ENCODE data around the gene SRGN.
A peak's percentile ranks its signal among the peaks of the same experiment; 100 is the strongest.

The SRGN gene

DNA sequence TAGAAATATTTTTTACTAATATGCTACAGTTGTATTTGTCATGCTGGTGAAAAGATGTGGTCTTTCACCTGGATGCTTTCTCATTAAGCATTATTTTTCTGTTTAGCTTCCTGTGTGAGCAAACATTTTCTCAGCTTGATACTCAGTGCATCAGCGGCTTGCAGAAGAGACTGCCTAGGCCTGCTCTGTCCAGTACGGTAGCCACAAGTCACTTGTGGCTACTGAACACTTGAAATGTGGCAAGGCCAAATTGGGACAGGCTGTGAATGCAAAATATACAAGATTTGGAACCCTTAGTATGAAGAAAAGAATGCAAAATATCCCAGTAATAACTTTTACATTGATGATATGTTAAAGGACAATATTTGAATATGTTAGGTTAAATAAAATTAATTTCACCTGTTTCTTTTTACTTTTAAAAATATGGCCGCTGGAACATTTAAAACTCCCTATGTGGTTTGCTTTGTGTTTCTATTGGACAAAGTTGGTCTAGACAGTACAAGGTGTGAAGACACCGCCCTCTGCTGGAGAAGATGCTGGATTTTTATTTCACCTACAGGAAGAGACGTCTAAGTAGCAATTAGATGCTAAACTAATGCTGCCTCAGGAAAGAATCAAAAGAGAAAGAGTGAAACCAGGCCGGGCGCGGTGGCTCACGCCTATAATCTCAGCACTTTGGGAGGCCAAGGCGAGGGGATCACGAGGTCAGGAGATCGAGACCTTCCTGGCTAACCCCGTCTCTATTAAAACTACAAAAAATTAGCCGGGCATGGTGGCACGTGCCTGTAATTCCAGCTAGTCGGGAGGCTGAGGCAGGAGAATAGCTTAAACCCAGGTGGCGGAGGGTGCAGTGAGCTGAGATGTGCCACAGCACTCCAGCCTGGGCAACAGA is 5.3 kb downstream of the SRGN start:
- DNase-seq (ENCODE audit: low spot score) (no peak), ATAC-seq (ENCODE audit: low read depth) (peak; percentile 89)
- peaks cover 4% of the 10 kb centered on the region for H3K4me1 ChIP-seq (ENCODE audit: insufficient read depth, poor library complexity, severe bottlenecking)
- H3K9me3 ChIP-seq (ENCODE audit: severe bottlenecking): no peaks in the 10 kb centered on the region
- TF ChIP-seq, protein P1, sequence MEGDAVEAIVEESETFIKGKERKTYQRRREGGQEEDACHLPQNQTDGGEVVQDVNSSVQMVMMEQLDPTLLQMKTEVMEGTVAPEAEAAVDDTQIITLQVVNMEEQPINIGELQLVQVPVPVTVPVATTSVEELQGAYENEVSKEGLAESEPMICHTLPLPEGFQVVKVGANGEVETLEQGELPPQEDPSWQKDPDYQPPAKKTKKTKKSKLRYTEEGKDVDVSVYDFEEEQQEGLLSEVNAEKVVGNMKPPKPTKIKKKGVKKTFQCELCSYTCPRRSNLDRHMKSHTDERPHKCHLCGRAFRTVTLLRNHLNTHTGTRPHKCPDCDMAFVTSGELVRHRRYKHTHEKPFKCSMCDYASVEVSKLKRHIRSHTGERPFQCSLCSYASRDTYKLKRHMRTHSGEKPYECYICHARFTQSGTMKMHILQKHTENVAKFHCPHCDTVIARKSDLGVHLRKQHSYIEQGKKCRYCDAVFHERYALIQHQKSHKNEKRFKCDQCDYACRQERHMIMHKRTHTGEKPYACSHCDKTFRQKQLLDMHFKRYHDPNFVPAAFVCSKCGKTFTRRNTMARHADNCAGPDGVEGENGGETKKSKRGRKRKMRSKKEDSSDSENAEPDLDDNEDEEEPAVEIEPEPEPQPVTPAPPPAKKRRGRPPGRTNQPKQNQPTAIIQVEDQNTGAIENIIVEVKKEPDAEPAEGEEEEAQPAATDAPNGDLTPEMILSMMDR (IDR thresholded peaks at IDR 0.05; ENCODE audit: poor library complexity, severe bottlenecking): peak; percentile 91
- H3K4me3 ChIP-seq (ENCODE audit: severe bottlenecking): no peak overlapping the region
- H3K27ac ChIP-seq (ENCODE audit: poor library complexity, severe bottlenecking): no peak overlapping the region
- H3K27me3 ChIP-seq (ENCODE audit: insufficient read depth, poor library complexity, severe bottlenecking): no peaks in the 10 kb centered on the region
- H3K36me3 ChIP-seq (ENCODE audit: low read depth): no peaks in the 10 kb centered on the region

DNA sequence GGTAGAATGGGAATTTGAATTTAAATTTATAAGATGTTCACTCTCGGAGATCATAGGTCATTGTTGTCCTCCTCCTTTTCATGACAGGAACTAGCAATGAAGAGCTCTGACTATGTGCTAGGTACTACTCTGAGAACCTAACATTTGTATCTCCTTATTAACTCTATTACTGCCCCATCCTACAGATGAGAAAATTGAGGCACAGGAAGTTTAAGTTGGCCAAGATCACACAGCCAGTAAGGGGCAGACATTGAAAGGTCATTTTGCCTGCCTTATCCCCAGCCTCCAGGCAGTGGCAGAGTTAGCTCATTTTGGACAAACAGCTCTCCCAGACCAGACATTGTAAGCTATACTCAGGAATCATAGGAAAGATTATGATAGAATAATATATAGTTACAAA is 6.0 kb downstream of the SRGN start:
- Histone ChIP-seq H3K4me3 (ENCODE audit: severe bottlenecking) (no peak overlapping the region), H3K4me1 (ENCODE audit: insufficient read depth, poor library complexity, severe bottlenecking) (peaks cover 3% of the 10 kb centered on the region), H3K27me3 (ENCODE audit: insufficient read depth, poor library complexity, severe bottlenecking) (no peaks in the 10 kb centered on the region), H3K27ac (ENCODE audit: poor library complexity, severe bottlenecking) (no peak overlapping the region), H3K9me3 (ENCODE audit: severe bottlenecking) (no peaks in the 10 kb centered on the region), H3K36me3 (ENCODE audit: low read depth) (no peaks in the 10 kb centered on the region)
- TF ChIP-seq, protein P1 (IDR thresholded peaks at IDR 0.05; ENCODE audit: poor library complexity, severe bottlenecking): no peak
- ATAC-seq (ENCODE audit: low read depth) (0 out of 3 replicates have a peak, but pooled peaks have one; percentile 29), DNase-seq (ENCODE audit: low spot score) (no peak)

DNA sequence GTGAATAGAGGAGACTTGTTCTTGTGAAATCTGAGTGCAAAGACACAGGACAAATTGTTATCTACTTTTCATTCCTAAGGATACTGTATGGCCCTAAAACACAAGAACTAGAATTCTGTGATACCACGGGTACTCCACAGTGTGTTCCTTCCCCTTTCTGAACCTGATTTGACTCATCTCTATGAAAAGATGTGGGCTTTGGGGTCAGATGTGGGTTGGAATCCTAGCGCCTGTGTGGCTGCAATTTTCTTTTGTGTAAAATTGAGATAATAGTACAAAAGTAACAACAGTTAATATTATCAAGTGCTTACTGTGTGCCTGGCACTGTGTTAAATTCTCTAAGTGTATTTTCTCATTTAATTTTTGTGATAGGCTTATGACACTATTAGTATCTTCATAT is 8.1 kb downstream of the SRGN start:
- no peak overlapping the region for H3K27ac ChIP-seq (ENCODE audit: poor library complexity, severe bottlenecking)
- TF ChIP-seq, protein P1 (IDR thresholded peaks at IDR 0.05; ENCODE audit: poor library complexity, severe bottlenecking): no peak
- no peak for ATAC-seq (ENCODE audit: low read depth)
- H3K27me3 ChIP-seq (ENCODE audit: insufficient read depth, poor library complexity, severe bottlenecking): no peaks in the 10 kb centered on the region
- H3K4me1 ChIP-seq (ENCODE audit: insufficient read depth, poor library complexity, severe bottlenecking): peaks cover 3% of the 10 kb centered on the region
- no peaks in the 10 kb centered on the region for H3K9me3 ChIP-seq (ENCODE audit: severe bottlenecking)
- H3K36me3 ChIP-seq (ENCODE audit: low read depth): no peaks in the 10 kb centered on the region
- no peak overlapping the region for H3K4me3 ChIP-seq (ENCODE audit: severe bottlenecking)
- no peak for DNase-seq (ENCODE audit: low spot score)

DNA sequence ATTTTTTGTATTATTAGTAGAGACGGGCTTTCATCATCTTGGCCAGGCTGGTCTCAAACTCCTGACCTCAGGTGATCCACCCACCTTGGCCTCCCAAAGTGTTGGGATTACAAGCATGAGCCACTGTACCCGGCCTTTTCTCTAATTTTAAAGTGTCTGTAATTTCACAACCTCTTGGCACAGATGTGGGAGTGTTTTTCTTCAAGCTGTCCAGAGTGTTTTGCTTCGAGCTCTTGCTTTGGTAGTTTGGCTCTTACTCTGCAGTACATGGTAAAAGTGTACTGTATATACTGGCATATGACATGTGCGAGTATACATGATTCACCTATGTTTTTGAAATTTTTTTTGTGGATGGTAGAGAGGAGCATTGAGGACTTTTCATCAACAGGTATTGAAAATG is 9.8 kb downstream of the SRGN start:
- H3K27me3 ChIP-seq (ENCODE audit: insufficient read depth, poor library complexity, severe bottlenecking): no peaks in the 10 kb centered on the region
- ATAC-seq (ENCODE audit: low read depth) (no peak), DNase-seq (ENCODE audit: low spot score) (no peak)
- no peaks in the 10 kb centered on the region for H3K36me3 ChIP-seq (ENCODE audit: low read depth)
- no peak overlapping the region for H3K27ac ChIP-seq (ENCODE audit: poor library complexity, severe bottlenecking)
- H3K9me3 ChIP-seq (ENCODE audit: severe bottlenecking): no peaks in the 10 kb centered on the region
- no peaks in the 10 kb centered on the region for H3K4me1 ChIP-seq (ENCODE audit: insufficient read depth, poor library complexity, severe bottlenecking)
- H3K4me3 ChIP-seq (ENCODE audit: severe bottlenecking): no peak overlapping the region
- TF ChIP-seq, protein P1 (IDR thresholded peaks at IDR 0.05; ENCODE audit: poor library complexity, severe bottlenecking): no peak
